Measurements from ENCODE around the gene HOOK2. TPM values are rescaled to one million over a fixed set of nuclear protein-coding genes. Genes with fewer than 3 reads are reported as not detected.
"Not testable (repeated sequence)": the region's sequence is repeated elsewhere in the genome, so short reads cannot be mapped to it uniquely, and the experiment has no call there.

Gene HOOK2
- total RNA-seq, 1 donor from 2014 or later, result 23.2 TPM

GRCh38 chr19:12723381-12723640 is 52.0 kb downstream of the HOOK2 start:
- ATAC-seq (no peak), DNase-seq (ENCODE audit: low spot score) (no peak)

GRCh38 chr19:12722566-12723380 is 52.6 kb downstream of the HOOK2 start:
- peak; percentile 81 for ATAC-seq
- peak; percentile 97 for DNase-seq (ENCODE audit: low spot score)

- peak; percentile 64 for ATAC-seq
Measured at GRCh38 chr19:12721656-12722565, 53.4 kb downstream of the HOOK2 start.

GRCh38 chr19:12720851-12721655 is 54.3 kb downstream of the HOOK2 start:
- peak; percentile 35 for ATAC-seq
- no peak for DNase-seq (ENCODE audit: low spot score)

More at GRCh38 chr19:12721656-12722565, 53.4 kb downstream of the HOOK2 start:
- peak; percentile 65 for DNase-seq (ENCODE audit: low spot score)

- DNase-seq (ENCODE audit: low spot score), result no peak
- no peak for ATAC-seq
Measured at GRCh38 chr19:12720296-12720695, 55.1 kb downstream of the HOOK2 start.

GRCh38 chr19:12715929-12716328 is 59.4 kb downstream of the HOOK2 start:
- DNase-seq (ENCODE audit: low spot score), result no peak
- ATAC-seq, result peak; percentile 38

GRCh38 chr19:12715102-12715501 is 60.2 kb downstream of the HOOK2 start:
- DNase-seq (ENCODE audit: low spot score) (no peak), ATAC-seq (no peak)

- not testable (repeated sequence) for DNase-seq (ENCODE audit: low spot score); ATAC-seq
Measured at GRCh38 chr19:12713304-12713703, 62.0 kb downstream of the HOOK2 start.

Other genes with a start within 250 kb of the HOOK2 start
- 5.3 TPM for gene ZNF564, start 224.1 kb downstream of the HOOK2 start, total RNA-seq
- 3.9 TPM for gene ZNF490, start 164.7 kb downstream of the HOOK2 start, total RNA-seq
- gene ZNF791, start 164.6 kb downstream of the HOOK2 start, total RNA-seq, result 9.1 TPM
- gene MAN2B1, start 108.8 kb downstream of the HOOK2 start, total RNA-seq, result 54.8 TPM
- 3.8 TPM for gene WDR83, start 108.7 kb downstream of the HOOK2 start, total RNA-seq
- gene DHPS, start 93.7 kb downstream of the HOOK2 start, total RNA-seq, result 41.6 TPM
- gene GNG14, start 87.6 kb downstream of the HOOK2 start, total RNA-seq, result not detected
- 3.3 TPM for gene FBXW9, start 78.9 kb downstream of the HOOK2 start, total RNA-seq
- 19.5 TPM for gene TNPO2, start 51.6 kb downstream of the HOOK2 start, total RNA-seq
- gene TRIR, start 40.9 kb downstream of the HOOK2 start, total RNA-seq, result 91.0 TPM
- 23.0 TPM for gene GET3, start 38.1 kb downstream of the HOOK2 start, total RNA-seq
- not detected for gene BEST2, start 23.8 kb downstream of the HOOK2 start, total RNA-seq
- 16.3 TPM for gene JUNB, start 15.9 kb upstream of the HOOK2 start, total RNA-seq
- 224 TPM for gene PRDX2, start 26.2 kb upstream of the HOOK2 start, total RNA-seq
- gene THSD8, start 26.5 kb upstream of the HOOK2 start, total RNA-seq, result 1.5 TPM
- 3.0 TPM for gene RNASEH2A, start 31.0 kb upstream of the HOOK2 start, total RNA-seq
- gene RTBDN, start 59.0 kb upstream of the HOOK2 start, total RNA-seq, result not detected
- gene MAST1, start 63.0 kb upstream of the HOOK2 start, total RNA-seq, result 0.86 TPM
- gene DNASE2, start 105.9 kb upstream of the HOOK2 start, total RNA-seq, result 22.3 TPM
- 0.35 TPM for gene KLF1, start 111.6 kb upstream of the HOOK2 start, total RNA-seq
- gene GCDH, start 115.6 kb upstream of the HOOK2 start, total RNA-seq, result 109 TPM
- gene SYCE2, start 143.7 kb upstream of the HOOK2 start, total RNA-seq, result not detected
- gene FARSA, start 158.2 kb upstream of the HOOK2 start, total RNA-seq, result 34.2 TPM
- gene CALR, start 163.1 kb upstream of the HOOK2 start, total RNA-seq, result 1,041 TPM
- 42.6 TPM for gene RAD23A, start 170.3 kb upstream of the HOOK2 start, total RNA-seq
- gene GADD45GIP1, start 181.7 kb upstream of the HOOK2 start, total RNA-seq, result 12.0 TPM
- gene DAND5, start 194.0 kb upstream of the HOOK2 start, total RNA-seq, result not detected
- 41.4 TPM for gene NFIX, start 219.9 kb upstream of the HOOK2 start, total RNA-seq